Activated CD4-positive, CD25-positive, alpha-beta regulatory T cell treated with anti-CD3 and anti-CD28 coated beads, Interleukin-2, amount 50 U/mL, for 24 hours (primary cell): ENCODE data around the gene STARD7.
A peak's percentile ranks its signal among the peaks of the same experiment; 100 is the strongest.
"Not testable (repeated sequence)": the region's sequence is repeated elsewhere in the genome, so short reads cannot be mapped to it uniquely, and the experiment has no call there.

Experiments
- ATAC-seq, 2 donors: fragments of 150-1000 bp; cut with Tn5 transposase; one replicate each; pipeline ENCODE4 v1.10.0; 2021; ENCODE audit warnings: mild to moderate bottlenecking in 1 of 2, moderate library complexity in 1 of 2

Gene STARD7

GRCh38 chr2:96160366-96160765 lies 48.3 kb downstream of the STARD7 start:
- not testable (repeated sequence) for ATAC-seq

- no peak for ATAC-seq
Measured at GRCh38 chr2:96159084-96159830, 49.4 kb downstream of the STARD7 start.

- no peak for ATAC-seq
Measured at GRCh38 chr2:96158554-96158940, 50.1 kb downstream of the STARD7 start.

GRCh38 chr2:96157649-96158553 lies 50.7 kb downstream of the STARD7 start:
- peak; percentile 84 to 86 for ATAC-seq

GRCh38 chr2:96156926-96157648 lies 51.5 kb downstream of the STARD7 start:
- ATAC-seq: peak; percentile 0 to 2

- ATAC-seq: peak; percentile 46 to 48
Measured at GRCh38 chr2:96156011-96156820, 52.4 kb downstream of the STARD7 start.

GRCh38 chr2:96154506-96155380 lies 53.9 kb downstream of the STARD7 start:
- no peak for ATAC-seq

GRCh38 chr2:96153991-96154431 lies 54.6 kb downstream of the STARD7 start:
- ATAC-seq: no peak

- no peak for ATAC-seq
Measured at GRCh38 chr2:96153291-96153713, 55.3 kb downstream of the STARD7 start.

GRCh38 chr2:96152304-96153161 lies 56.1 kb downstream of the STARD7 start:
- no peak for ATAC-seq

- no peak for ATAC-seq
Measured at GRCh38 chr2:96151595-96152303, 56.9 kb downstream of the STARD7 start.

- no peak for ATAC-seq
Measured at GRCh38 chr2:96150791-96151594, 57.6 kb downstream of the STARD7 start.

GRCh38 chr2:96150007-96150640 lies 58.5 kb downstream of the STARD7 start:
- no peak for ATAC-seq

GRCh38 chr2:96148410-96149217 lies 60.0 kb downstream of the STARD7 start:
- ATAC-seq: peak; percentile 71

GRCh38 chr2:96147593-96148201 lies 60.9 kb downstream of the STARD7 start:
- no peak for ATAC-seq

- ATAC-seq: no peak
Measured at GRCh38 chr2:96146881-96147592, 61.6 kb downstream of the STARD7 start.
